KMS-11 (cell line): ENCODE measurements around the gene SEMA3A.

Experiments used
- H2AFZ ChIP-seq: fragments of 200-600 bp; sonication (generic); 2 replicates; pipeline ENCODE4 v1.6.1; 2016; ENCODE audit warnings: antibody characterized with exemption, mixed run types, low read depth
- H3K27ac ChIP-seq: fragments of 200-600 bp; sonication (generic); 2 replicates; pipeline ENCODE4 v1.6.1; 2016; ENCODE audit warnings: mild to moderate bottlenecking, mixed run types
- H3K27me3 ChIP-seq: fragments of 200-600 bp; sonication (generic); 2 replicates; pipeline ENCODE4 v1.6.1; 2017; ENCODE audit warnings: mild to moderate bottlenecking, low read depth, mixed run types, moderate library complexity; ENCODE audit not compliant: insufficient read depth
- H3K36me3 ChIP-seq: fragments of 200-600 bp; sonication (generic); 2 replicates; pipeline ENCODE4 v1.6.1; 2017; ENCODE audit warnings: mild to moderate bottlenecking, mixed run types; ENCODE audit not compliant: insufficient read depth
- H3K4me1 ChIP-seq: fragments of 200-600 bp; sonication (generic); 2 replicates; pipeline ENCODE4 v1.6.1; 2016; ENCODE audit warnings: mild to moderate bottlenecking, low read depth, mixed run types; ENCODE audit not compliant: poor library complexity, severe bottlenecking
- H3K4me2 ChIP-seq: fragments of 200-600 bp; sonication (generic); 2 replicates; pipeline ENCODE4 v1.7.0; 2016; ENCODE audit warnings: mild to moderate bottlenecking, mixed run types
- H3K4me3 ChIP-seq: fragments of 200-600 bp; sonication (generic); IDR thresholded peaks from 2 replicates; pipeline ENCODE4 v1.6.1; 2017; ENCODE audit warnings: low read depth, low read length, mixed read lengths; ENCODE audit not compliant: insufficient read depth
- H3K79me2 ChIP-seq: fragments of 200-600 bp; sonication (generic); 2 replicates; pipeline ENCODE4 v1.6.1; 2016; ENCODE audit warnings: low read depth, mixed run types; ENCODE audit not compliant: insufficient read depth
- H3K9ac ChIP-seq: fragments of 200-600 bp; sonication (generic); 2 replicates; pipeline ENCODE4 v1.6.1; 2016; ENCODE audit warnings: mild to moderate bottlenecking, mixed run types
- H4K20me1 ChIP-seq: fragments of 200-600 bp; sonication (generic); 2 replicates; pipeline ENCODE4 v1.6.1; 2016; ENCODE audit warnings: mild to moderate bottlenecking, mixed run types; ENCODE audit not compliant: insufficient read depth
- TF ChIP-seq, protein P1 (sequence below): fragments of 200-600 bp; sonication (generic); conservative IDR thresholded peaks from 2 replicates; pipeline ENCODE4 v1.6.1; 2017; ENCODE audit warnings: low read depth, mild to moderate bottlenecking, antibody characterized with exemption, low read length, moderate library complexity, mixed read lengths

The SEMA3A gene

DNA sequence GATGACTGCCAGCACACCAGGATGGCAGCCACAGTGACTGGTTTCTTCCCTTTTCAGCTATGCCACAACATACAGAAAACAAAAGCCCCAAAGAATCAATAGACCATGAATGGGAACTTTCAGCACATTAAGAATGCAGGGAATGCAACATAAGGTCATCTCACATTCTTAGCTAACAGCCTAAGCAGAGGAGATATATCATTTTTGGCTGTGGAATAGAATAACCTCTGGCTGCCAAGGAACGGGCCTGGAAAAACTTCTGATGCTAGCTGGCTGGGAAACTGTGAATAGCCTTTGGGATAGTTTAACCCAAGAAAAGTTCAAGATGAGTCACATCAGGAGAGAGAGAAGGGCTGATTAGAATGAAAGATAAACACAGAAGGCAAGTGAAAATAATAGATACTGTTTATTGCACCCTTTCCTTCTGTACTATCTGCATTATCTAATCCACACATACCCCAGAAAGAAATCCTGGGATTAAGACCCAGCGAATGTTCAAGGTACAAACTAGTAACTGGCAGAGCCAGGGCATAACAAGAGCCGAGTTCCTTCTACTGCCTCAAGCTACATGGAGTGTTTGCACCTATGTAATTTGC lies 169.2 kb downstream of the SEMA3A start:
- Histone ChIP-seq H3K9ac (no peak overlapping the region), H3K27ac (no peak overlapping the region), H2AFZ (no peak overlapping the region)

DNA sequence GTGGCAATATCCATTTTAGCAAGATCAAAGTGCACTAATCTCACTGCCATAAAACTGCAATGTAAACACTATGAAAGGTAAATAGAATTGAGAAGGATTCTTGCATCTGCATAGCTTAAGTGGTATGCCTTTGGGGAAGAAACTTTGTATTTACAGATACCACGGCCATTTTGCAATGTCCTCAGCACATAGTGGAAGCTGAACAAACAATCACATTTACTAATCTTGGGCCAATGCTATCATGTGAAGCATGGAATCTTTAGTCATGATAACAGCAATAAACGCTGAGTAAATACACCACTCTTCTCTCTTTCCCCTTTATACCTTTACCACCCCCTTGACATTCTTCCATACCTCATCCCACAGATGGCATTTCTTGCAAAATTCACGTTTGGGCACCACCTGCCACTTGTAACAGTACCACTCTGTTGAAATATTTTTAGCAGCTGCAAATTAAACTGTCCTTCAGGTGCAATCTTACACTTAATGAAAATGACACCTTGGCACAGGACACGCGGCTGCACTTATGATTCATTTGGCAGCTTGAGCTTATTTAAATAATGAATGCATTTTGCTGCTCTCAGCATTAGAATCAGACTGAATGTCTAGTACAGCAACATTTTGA lies 171.8 kb downstream of the SEMA3A start:
- Histone ChIP-seq H4K20me1 (no peaks in the 10 kb centered on the region), H3K4me2 (no peak overlapping the region), H2AFZ (no peak overlapping the region), H3K27me3 (no peaks in the 10 kb centered on the region), H3K79me2 (no peaks in the 10 kb centered on the region), H3K27ac (no peak overlapping the region), H3K4me1 (no peaks in the 10 kb centered on the region), H3K9ac (no peak overlapping the region), H3K4me3 (no peak overlapping the region), H3K36me3 (no peaks in the 10 kb centered on the region)
- TF ChIP-seq, protein P1, sequence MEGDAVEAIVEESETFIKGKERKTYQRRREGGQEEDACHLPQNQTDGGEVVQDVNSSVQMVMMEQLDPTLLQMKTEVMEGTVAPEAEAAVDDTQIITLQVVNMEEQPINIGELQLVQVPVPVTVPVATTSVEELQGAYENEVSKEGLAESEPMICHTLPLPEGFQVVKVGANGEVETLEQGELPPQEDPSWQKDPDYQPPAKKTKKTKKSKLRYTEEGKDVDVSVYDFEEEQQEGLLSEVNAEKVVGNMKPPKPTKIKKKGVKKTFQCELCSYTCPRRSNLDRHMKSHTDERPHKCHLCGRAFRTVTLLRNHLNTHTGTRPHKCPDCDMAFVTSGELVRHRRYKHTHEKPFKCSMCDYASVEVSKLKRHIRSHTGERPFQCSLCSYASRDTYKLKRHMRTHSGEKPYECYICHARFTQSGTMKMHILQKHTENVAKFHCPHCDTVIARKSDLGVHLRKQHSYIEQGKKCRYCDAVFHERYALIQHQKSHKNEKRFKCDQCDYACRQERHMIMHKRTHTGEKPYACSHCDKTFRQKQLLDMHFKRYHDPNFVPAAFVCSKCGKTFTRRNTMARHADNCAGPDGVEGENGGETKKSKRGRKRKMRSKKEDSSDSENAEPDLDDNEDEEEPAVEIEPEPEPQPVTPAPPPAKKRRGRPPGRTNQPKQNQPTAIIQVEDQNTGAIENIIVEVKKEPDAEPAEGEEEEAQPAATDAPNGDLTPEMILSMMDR: no peak

More for the DNA sequence above, 169.2 kb downstream of the SEMA3A start:
- H3K4me2 ChIP-seq: no peak overlapping the region
- no peak overlapping the region for H3K4me3 ChIP-seq
- H3K36me3 ChIP-seq: no peaks in the 10 kb centered on the region
- TF ChIP-seq, protein P1: no peak
- H3K79me2 ChIP-seq: no peaks in the 10 kb centered on the region
- no peaks in the 10 kb centered on the region for H3K27me3 ChIP-seq
- H4K20me1 ChIP-seq: no peaks in the 10 kb centered on the region
- no peaks in the 10 kb centered on the region for H3K4me1 ChIP-seq

DNA sequence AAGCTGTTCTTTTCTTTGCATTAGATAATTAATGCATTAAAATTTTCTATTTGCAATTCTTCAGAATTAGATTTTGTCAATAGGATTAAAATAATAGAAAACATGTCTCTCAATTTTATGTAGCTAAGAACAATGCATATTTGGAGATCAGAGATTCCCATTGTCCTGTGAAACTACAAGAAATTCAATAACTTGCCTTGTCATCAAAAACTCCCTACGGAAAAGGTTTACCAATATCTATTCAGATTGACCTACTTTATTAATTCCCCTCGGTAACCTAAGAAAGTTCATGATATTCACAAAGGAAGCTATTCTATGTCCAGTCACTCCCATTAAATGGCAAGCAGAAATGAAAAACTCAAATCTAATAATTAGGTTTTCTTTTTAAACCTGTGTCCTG lies 172.6 kb downstream of the SEMA3A start:
- Histone ChIP-seq H3K27me3 (no peaks in the 10 kb centered on the region), H3K79me2 (no peaks in the 10 kb centered on the region), H3K4me2 (no peak overlapping the region), H3K9ac (no peak overlapping the region), H3K4me3 (no peak overlapping the region), H4K20me1 (no peaks in the 10 kb centered on the region), H3K27ac (no peak overlapping the region), H3K4me1 (no peaks in the 10 kb centered on the region), H3K36me3 (no peaks in the 10 kb centered on the region), H2AFZ (no peak overlapping the region)
- TF ChIP-seq, protein P1: no peak

DNA sequence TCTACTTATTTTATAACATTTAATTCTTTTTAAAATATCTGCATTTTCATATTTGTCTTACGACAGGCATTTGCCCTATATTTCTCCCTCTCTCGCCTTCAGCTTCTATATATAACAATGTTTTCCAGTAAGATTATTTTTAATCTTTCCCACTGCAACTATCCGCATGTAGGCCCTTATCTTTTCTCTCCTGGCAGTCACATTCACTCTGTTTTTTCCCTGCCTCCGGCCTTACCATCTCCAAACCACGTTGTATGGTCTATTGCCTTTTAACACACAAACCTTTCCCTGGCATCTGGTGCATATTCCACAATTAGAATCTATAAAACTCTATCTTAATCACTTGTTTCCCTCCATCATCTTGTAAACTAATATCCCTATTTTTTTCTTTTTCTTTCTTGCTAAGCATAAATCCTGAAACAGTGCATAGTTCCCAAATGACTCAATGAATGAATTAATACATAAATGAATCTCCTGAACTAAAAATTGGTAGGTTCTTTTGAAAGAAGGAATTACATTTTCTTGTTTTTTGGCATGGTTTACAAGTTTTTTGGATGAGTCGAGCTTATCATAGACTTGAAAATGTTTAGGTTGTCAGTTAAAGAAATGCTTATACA lies 173.2 kb downstream of the SEMA3A start:
- no peaks in the 10 kb centered on the region for H3K36me3 ChIP-seq
- H3K9ac ChIP-seq: no peak overlapping the region
- H3K4me3 ChIP-seq: no peak overlapping the region
- H3K27ac ChIP-seq: no peak overlapping the region
- no peaks in the 10 kb centered on the region for H3K79me2 ChIP-seq
- no peaks in the 10 kb centered on the region for H3K27me3 ChIP-seq
- no peaks in the 10 kb centered on the region for H4K20me1 ChIP-seq
- no peaks in the 10 kb centered on the region for H3K4me1 ChIP-seq
- TF ChIP-seq, protein P1: no peak
- H2AFZ ChIP-seq: no peak overlapping the region
- no peak overlapping the region for H3K4me2 ChIP-seq
